CD4-positive, alpha-beta T cell (primary cell): Measurements from ENCODE around the gene LRP10. TPM values are rescaled to one million over a fixed set of nuclear protein-coding genes. Genes with fewer than 3 reads are reported as not detected.

Experiments
- ATAC-seq: fragments of 200-7000 bp; cut with Tn5 transposase; one replicate; pipeline ENCODE4 v1.10.0; 2022; ENCODE audit warnings: mild to moderate bottlenecking; ENCODE audit not compliant: poor library complexity
- CTCF ChIA-PET: fragments of 350-600 bp; sonication (Branson Sonifier 250); formaldehyde crosslinking; loops from one replicate; lab custom pipeline; 2021; ENCODE audit warnings: antibody characterized with exemption, inconsistent platforms; lab: Charles Lee
- POLR2A ChIA-PET: fragments of 350-600 bp; sonication (Branson Sonifier 250); formaldehyde crosslinking; loops from one replicate; lab custom pipeline; 2021; ENCODE audit warnings: antibody characterized with exemption, inconsistent platforms; lab: Charles Lee
- DNase-seq, 14 experiments: peaks; one replicate each; pipeline ENCODE4 v3.0.0-alpha.2; 2013 to 2020; ENCODE audit warnings: mixed read lengths in 2 of 14
- H3K27ac ChIP-seq, 2 donors: one replicate each; pipeline versions ENCODE4 v1.5.1 to v1.7.0; 2013; ENCODE audit warnings: low read length in 2 of 2, low read depth in 1 of 2, mild to moderate bottlenecking in 1 of 2
- H3K27me3 ChIP-seq, 2 experiments: 1 replicate in 1 of 2; 2 replicates in 1 of 2; pipeline versions ENCODE4 v1.6.1 to v1.7.0; 2013; ENCODE audit warnings: low read length in 2 of 2, control low read depth in 1 of 2, mild to moderate bottlenecking in 1 of 2, moderate library complexity in 1 of 2; ENCODE audit not compliant: insufficient read depth in 2 of 2, control insufficient read depth in 1 of 2
- H3K36me3 ChIP-seq: one replicate; pipeline ENCODE4 v1.6.1; 2013; ENCODE audit warnings: low read length, control low read depth; ENCODE audit not compliant: insufficient read depth
- H3K4me1 ChIP-seq: one replicate; pipeline ENCODE4 v1.6.1; 2013; ENCODE audit warnings: low read length, control low read depth; ENCODE audit not compliant: insufficient read depth
- H3K4me3 ChIP-seq: one replicate; pipeline ENCODE4 v1.5.1; 2013; ENCODE audit warnings: mild to moderate bottlenecking, low read length, moderate library complexity
- H3K9me3 ChIP-seq, 2 experiments: 1 replicate in 1 of 2; 2 replicates in 1 of 2; pipeline versions ENCODE4 v1.6.1 to v1.7.0; 2013; ENCODE audit warnings: low read length in 2 of 2, mild to moderate bottlenecking in 2 of 2, control low read depth in 1 of 2, moderate library complexity in 1 of 2; ENCODE audit not compliant: control insufficient read depth in 1 of 2, insufficient read depth in 1 of 2
- H3K27ac Mint-ChIP-seq: one replicate; pipeline ENCODE4 v1.8.0; 2020; ENCODE audit warnings: mixed read lengths
- H3K27me3 Mint-ChIP-seq: one replicate; pipeline ENCODE4 v1.8.0; 2021; ENCODE audit warnings: mixed read lengths
- H3K36me3 Mint-ChIP-seq: one replicate; pipeline ENCODE4 v1.8.0; 2021; ENCODE audit warnings: low read depth, mixed read lengths
- H3K4me1 Mint-ChIP-seq: one replicate; pipeline ENCODE4 v1.8.0; 2021; ENCODE audit warnings: low read depth, mixed read lengths
- H3K4me3 Mint-ChIP-seq: one replicate; pipeline ENCODE4 v1.8.0; 2020; ENCODE audit warnings: mild to moderate bottlenecking, mixed read lengths
- H3K9me3 Mint-ChIP-seq: one replicate; pipeline ENCODE4 v1.8.0; 2020; ENCODE audit warnings: mixed read lengths
- intact Hi-C, 2 experiments: fragments of 100-400 bp; cut with DNase I in 1 of 2; cut with micrococcal nuclease in 1 of 2; formaldehyde crosslinking; loops; one replicate each; pipeline versions ENCODE4 v1.15.1 to v1.9.0; 2023 to 2025; cut with DNase I, micrococcal nuclease
- polyA plus RNA-seq, 2 donors: library from polyadenylated mRNA; unstranded; fragments of 120-200 nt; gene quantifications; one replicate each; pipeline ENCODE4 v1.2.1, GENCODE V29; 2013
- total RNA-seq, 174 experiments: library from RNA in 2 of 174; stranded (reverse) in 2 of 174; gene quantifications; one replicate each; pipeline ENCODE4 v1.2.3 and lab custom pipeline; 2021 to 2026
- TF ChIP-seq, protein P1 (sequence below): fragments of 200-600 bp; IDR thresholded peaks from one replicate; pipeline ENCODE4 v1.8.0; 2022; ENCODE audit warnings: antibody characterized with exemption, mild to moderate bottlenecking

Gene LRP10
- 10 to 100 TPM; 52.4 to 54.6 TPM for total RNA-seq
- polyA plus RNA-seq (2013, experiment 1 of 2), result 83.9 TPM
- 88.9 TPM for polyA plus RNA-seq (2013, experiment 2 of 2)
- 40.6 to 321 (median 166) reads per million in 172 experiments for total RNA-seq (lab: John Stamatoyannopoulos, UW)

GRCh38 chr14:22871224-22872032 lies at the start of gene LRP10:
Gene LRP10, plus strand, starts transcription at chr14:22871740. Its CDS starts 564 bp downstream, at chr14:22872304.
- DNase-seq (peak; percentile 56 to 87 (median 73)), ATAC-seq (peak; percentile 75)
- H3K9me3 ChIP-seq, result no peaks in the 10 kb centered on the region
- intact Hi-C loops, result loop anchor here (1.0 to 2.0 kb wide), 6 partner anchors 15 to 57 kb away; partner anchors contain the start of genes RBM23 (in 2 of the 2) and PRMT5 (in 1 of the 2)
- Mint-ChIP-seq H3K27me3 (no peaks in the 10 kb centered on the region), H3K9me3 (no peaks in the 10 kb centered on the region), H3K4me1 (peaks cover 44% of the 10 kb centered on the region), H3K36me3 (peaks cover 49% of the 10 kb centered on the region), H3K27ac (peak within 1 kb of the TSS; percentile 87), H3K4me3 (peak within 1 kb of the TSS; percentile 93)
- peaks cover 36% of the 10 kb centered on the region for H3K36me3 ChIP-seq
- TF ChIP-seq, protein P1, sequence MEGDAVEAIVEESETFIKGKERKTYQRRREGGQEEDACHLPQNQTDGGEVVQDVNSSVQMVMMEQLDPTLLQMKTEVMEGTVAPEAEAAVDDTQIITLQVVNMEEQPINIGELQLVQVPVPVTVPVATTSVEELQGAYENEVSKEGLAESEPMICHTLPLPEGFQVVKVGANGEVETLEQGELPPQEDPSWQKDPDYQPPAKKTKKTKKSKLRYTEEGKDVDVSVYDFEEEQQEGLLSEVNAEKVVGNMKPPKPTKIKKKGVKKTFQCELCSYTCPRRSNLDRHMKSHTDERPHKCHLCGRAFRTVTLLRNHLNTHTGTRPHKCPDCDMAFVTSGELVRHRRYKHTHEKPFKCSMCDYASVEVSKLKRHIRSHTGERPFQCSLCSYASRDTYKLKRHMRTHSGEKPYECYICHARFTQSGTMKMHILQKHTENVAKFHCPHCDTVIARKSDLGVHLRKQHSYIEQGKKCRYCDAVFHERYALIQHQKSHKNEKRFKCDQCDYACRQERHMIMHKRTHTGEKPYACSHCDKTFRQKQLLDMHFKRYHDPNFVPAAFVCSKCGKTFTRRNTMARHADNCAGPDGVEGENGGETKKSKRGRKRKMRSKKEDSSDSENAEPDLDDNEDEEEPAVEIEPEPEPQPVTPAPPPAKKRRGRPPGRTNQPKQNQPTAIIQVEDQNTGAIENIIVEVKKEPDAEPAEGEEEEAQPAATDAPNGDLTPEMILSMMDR, result no peak
- CTCF ChIA-PET, result interaction anchor here (0.5 to 5.3 kb wide), 19 partner anchors 13 to 315 kb away, joined by 3 to 67 read pairs (median 4); partner anchors contain the start of genes PRMT5, RBM23 and REM2
- H3K27ac ChIP-seq, result peak within 1 kb of the TSS; percentile 93 to 98
- H3K4me1 ChIP-seq, result peaks cover 62% of the 10 kb centered on the region
- POLR2A ChIA-PET, result interaction anchor here (0.6 to 4.0 kb wide), 28 partner anchors 9 to 1371 kb away, joined by 3 to 97 read pairs (median 6); partner anchors contain the start of genes ACIN1, AJUBA, C14orf119 and DAD1
- peak within 1 kb of the TSS; percentile 94 for H3K4me3 ChIP-seq
- no peaks in the 10 kb centered on the region for H3K27me3 ChIP-seq

DNA sequence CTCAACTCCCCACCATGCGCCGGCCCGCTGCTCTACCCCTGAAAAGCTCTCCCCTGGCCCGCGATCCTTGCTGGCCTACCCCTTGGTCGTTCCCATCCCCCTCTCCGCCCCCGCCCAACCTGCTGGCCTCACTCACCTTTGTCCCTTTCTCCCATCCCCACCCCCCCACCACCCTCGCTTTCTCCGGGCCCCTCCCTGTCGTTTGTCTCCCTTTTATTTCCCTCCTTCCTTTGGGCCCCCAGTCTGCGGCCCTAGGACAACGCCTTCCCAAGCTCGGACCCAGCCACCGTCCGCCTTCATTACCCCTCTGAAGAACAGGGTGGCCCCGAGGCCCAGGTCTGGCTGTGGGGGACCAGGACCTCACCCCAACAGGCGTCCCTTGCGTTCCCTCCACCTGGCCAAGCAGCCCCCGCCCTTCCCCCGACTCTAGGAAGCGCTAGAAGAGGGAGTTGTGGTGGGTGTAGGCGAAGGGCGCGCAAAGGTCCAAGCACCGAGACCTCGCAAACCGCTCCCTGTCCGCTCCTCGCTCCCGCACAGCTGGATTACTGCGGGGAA lies 49.4 kb upstream of the LRP10 start:
- CTCF ChIA-PET, result interaction anchor here (0.7 to 4.1 kb wide), 23 partner anchors 11 to 265 kb away, joined by 3 to 67 read pairs (median 5); partner anchors contain the start of genes MMP14, OXA1L, PRMT5 and REM2
- no peak overlapping the region for H3K27ac ChIP-seq
- H3K4me3 ChIP-seq, result peak overlapping the region; percentile 44
- TF ChIP-seq, protein P1, result no peak
- H3K9me3 Mint-ChIP-seq, result no peaks in the 10 kb centered on the region
- no peaks in the 10 kb centered on the region for H3K36me3 Mint-ChIP-seq
- peaks cover 18% of the 10 kb centered on the region for H3K4me1 ChIP-seq
- no peaks in the 10 kb centered on the region for H3K9me3 ChIP-seq
- DNase-seq, result no peak
- H3K4me1 Mint-ChIP-seq, result peaks cover 23% of the 10 kb centered on the region
- ATAC-seq, result no peak
- no peak overlapping the region for H3K4me3 Mint-ChIP-seq
- H3K27me3 Mint-ChIP-seq, result peaks cover 10% of the 10 kb centered on the region
- H3K27me3 ChIP-seq, result peaks cover 0 to 5% of the 10 kb centered on the region in 2 experiments
- H3K36me3 ChIP-seq, result no peaks in the 10 kb centered on the region
- no peak overlapping the region for H3K27ac Mint-ChIP-seq
- POLR2A ChIA-PET, result interaction anchor here (0.6 to 2.7 kb wide), 12 partner anchors 9 to 251 kb away, joined by 3 to 14 read pairs (median 4); partner anchors contain the start of genes LRP10 and OXA1L
- intact Hi-C loops, result loop anchor here (1.0 to 2.0 kb wide), 3 partner anchors 31 to 161 kb away; partner anchors contain the start of gene AJUBA (in 1 of the 2)

DNA sequence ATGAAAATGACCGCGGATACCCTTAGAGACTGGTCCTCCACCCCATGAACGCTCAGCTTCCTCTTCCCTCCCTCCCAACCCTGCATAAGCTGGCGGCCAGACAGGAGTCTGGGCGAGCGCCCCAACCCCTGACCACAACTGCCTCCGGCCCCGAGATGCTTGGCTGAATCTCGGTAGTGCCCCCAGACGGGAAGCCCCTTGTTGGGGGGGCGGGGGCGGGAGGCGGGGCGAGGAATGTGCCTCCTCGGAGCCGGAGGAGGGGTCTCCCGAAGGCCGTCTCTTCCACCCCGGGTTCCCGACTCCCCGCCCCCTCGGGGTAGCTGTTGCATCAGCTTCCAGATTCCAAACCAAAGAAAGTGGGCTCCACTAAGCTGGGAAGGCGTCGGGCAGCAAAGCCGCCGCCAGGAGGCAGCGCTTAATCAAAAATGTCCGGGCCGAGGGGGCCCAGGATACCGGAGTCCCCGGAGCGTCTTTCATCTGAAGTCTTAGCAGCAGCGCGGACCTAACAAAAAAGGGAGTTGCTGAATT lies 48.9 kb upstream of the LRP10 start:
- no peak overlapping the region for H3K27ac ChIP-seq
- POLR2A ChIA-PET, result interaction anchor here (0.6 to 2.7 kb wide), 14 partner anchors 9 to 260 kb away, joined by 3 to 14 read pairs (median 4); partner anchors contain the start of genes LRP10 and OXA1L
- H3K4me3 Mint-ChIP-seq, result peak overlapping the region; percentile 2

More for the DNA sequence above, 48.9 kb upstream of the LRP10 start:
- ATAC-seq, result peak; percentile 84
- Mint-ChIP-seq H3K27me3 (peaks cover 10% of the 10 kb centered on the region), H3K36me3 (no peaks in the 10 kb centered on the region), H3K4me1 (peaks cover 23% of the 10 kb centered on the region), H3K9me3 (no peaks in the 10 kb centered on the region), H3K27ac (no peak overlapping the region)
- peaks cover 18% of the 10 kb centered on the region for H3K4me1 ChIP-seq
- no peaks in the 10 kb centered on the region for H3K36me3 ChIP-seq
- H3K9me3 ChIP-seq, result no peaks in the 10 kb centered on the region
- DNase-seq, result peak; percentile 46 to 85 (median 64)
- TF ChIP-seq, protein P1, result peak; percentile 83
- H3K4me3 ChIP-seq, result peak overlapping the region; percentile 44
- intact Hi-C loops, result loop anchor here (1.0 to 2.0 kb wide), 4 partner anchors 31 to 161 kb away; partner anchors contain the start of gene AJUBA (in 1 of the 2)
- CTCF ChIA-PET, result interaction anchor here (0.7 to 4.1 kb wide), 24 partner anchors 11 to 266 kb away, joined by 3 to 67 read pairs (median 5); partner anchors contain the start of genes AJUBA, MMP14, OXA1L and PRMT5
- H3K27me3 ChIP-seq, result peaks cover 0 to 5% of the 10 kb centered on the region in 2 experiments
